CD4-positive, alpha-beta T cell treated with Interferon alpha-2 for 1 hour (primary cell): ENCODE data around the gene TAS2R8.
"Not testable (repeated sequence)": the region's sequence is repeated elsewhere in the genome, so short reads cannot be mapped to it uniquely, and the experiment has no call there.

Experiments used
- DNase-seq, 2 donors: peaks; one replicate each; pipeline ENCODE4 v3.0.0-alpha.2; 2020 to 2022

Gene TAS2R8, protein sequence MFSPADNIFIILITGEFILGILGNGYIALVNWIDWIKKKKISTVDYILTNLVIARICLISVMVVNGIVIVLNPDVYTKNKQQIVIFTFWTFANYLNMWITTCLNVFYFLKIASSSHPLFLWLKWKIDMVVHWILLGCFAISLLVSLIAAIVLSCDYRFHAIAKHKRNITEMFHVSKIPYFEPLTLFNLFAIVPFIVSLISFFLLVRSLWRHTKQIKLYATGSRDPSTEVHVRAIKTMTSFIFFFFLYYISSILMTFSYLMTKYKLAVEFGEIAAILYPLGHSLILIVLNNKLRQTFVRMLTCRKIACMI

DNA sequence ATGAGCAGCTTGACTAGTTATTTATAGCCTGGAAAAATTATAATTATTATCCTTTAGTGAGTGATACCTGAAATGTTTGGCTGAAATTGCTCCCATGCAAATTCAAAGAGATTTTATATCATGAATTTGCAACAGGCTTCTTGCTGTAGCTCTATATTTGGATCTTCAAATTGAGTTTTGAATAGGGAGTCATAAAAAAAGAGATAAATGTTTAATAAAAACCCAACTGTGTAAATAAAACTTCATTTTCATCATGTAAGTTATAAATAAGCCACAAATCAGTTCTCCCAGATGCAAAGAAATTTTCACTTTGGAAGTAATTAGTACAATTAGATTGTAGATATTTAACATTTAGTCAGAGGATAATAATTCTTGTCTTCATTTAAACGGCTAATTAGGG is at the start of gene TAS2R8:
Gene TAS2R8, minus strand, starts transcription at position 101 of the 400 bp plus-strand sequence. CDS start 306 bp downstream, outside the sequence.
- DNase-seq: no peak

- DNase-seq: no peak
Observed at GRCh38 chr12:10855807-10856206, 48.7 kb upstream of the TAS2R8 start.

GRCh38 chr12:10853776-10854175 is 46.7 kb upstream of the TAS2R8 start:
- no peak for DNase-seq

DNA sequence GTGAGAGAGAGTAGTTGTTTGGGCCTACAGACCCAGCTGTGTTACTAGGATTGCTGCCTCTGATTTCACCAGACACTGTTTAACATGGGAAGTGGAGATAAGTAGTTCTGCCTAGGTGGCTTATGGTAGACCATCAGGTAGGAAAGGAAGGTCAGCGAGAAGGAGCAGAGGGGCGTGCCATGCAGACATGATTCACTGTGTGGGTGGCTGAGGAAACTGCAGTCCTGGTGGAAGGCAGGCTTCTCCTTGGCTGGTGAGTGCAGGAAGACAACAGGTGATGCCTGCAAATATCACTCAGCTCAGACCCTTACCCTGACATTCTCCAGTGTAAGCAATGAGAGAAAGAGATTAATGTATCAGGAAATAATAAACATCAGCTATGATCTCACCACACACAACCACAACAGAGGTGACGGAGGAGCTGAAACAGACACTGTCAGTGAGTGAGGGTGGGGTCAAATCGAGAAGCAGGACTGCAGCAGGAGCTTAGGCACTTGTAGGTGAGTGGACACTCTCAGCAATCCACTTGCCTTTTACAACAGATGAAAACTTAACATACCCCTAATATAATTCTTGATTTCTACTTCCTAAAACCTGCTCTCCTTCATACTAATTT is 44.3 kb upstream of the TAS2R8 start:
- peak in 1 of 2 donors; percentile 3 for DNase-seq

DNA sequence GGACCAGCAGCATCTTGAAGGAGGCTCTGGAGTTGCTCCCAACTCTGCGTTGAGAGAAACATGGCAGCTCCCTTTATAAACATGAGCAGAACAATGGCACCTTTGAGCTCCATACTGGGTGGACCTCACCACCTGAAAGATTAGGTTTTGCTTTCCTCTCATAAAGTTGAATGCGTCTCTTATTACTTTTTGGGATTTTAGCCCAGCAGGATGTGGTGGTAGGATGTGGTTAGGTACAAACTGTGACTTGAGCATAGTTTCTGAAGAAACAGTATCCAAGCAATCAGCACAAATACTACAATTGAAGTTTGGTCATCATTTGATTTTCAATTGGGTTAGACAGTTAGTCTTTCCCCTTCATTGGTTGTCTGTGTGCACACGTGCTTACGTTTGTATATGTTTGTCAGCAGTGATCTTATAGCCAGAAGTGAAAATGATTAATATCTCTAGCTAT is 42.4 kb upstream of the TAS2R8 start, which contains the start of gene PRR4:
Gene PRR4, minus strand, starts transcription at position 51 of the 454 bp plus-strand sequence. Its CDS starts 38 bp downstream, at position 13.
- DNase-seq: peak in 1 of 2 donors; percentile 50

- no peak for DNase-seq
Observed at GRCh38 chr12:10847744-10848143, 40.7 kb upstream of the TAS2R8 start.

DNA sequence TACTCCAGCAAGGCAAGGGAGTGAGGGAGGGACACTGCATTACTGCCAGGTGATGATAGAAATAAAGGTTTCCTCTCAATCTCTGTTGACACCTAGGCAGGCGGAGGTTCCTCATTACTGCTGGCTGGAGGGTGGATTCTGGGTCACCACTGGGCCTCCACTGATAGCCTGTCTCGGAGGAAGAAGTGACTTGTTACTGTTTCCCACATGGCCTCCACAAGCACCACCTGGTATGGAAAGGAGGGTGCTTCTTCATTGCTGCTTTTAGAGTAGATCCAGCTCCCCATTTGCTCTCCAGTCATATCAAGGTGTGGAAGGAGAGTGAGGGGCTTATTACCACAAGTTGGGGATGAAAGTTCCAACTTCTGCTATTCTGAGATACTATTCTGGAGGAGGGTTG is 35.8 kb upstream of the TAS2R8 start:
- no peak for DNase-seq

GRCh38 chr12:10838461-10838860 is 31.4 kb upstream of the TAS2R8 start:
- no peak for DNase-seq

- no peak for DNase-seq
Observed at GRCh38 chr12:10829994-10830393, 22.9 kb upstream of the TAS2R8 start.

DNA sequence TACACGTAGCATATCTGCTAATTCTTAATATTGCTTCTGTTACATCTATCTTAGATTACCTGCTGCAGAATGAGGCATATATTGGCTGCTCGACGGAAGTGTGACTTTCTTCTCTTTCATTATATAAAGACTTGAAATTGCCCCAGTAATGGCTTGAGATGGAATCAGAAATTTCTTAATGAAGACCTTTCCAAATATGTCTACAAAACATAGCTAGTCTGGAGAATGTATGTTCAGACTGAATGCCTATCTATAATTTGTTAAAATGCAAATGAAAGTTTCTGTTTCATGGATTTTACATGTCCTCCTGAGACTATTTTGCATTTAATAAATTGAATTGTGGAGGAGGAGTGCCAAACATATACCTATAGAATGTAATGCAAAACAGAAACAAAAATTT is 19.2 kb upstream of the TAS2R8 start, which contains the start of gene TAS2R10:
Gene TAS2R10, minus strand, starts transcription at position 101 of the 400 bp plus-strand sequence. Its CDS starts 89 bp downstream, at position 12.
- no peak for DNase-seq

DNA sequence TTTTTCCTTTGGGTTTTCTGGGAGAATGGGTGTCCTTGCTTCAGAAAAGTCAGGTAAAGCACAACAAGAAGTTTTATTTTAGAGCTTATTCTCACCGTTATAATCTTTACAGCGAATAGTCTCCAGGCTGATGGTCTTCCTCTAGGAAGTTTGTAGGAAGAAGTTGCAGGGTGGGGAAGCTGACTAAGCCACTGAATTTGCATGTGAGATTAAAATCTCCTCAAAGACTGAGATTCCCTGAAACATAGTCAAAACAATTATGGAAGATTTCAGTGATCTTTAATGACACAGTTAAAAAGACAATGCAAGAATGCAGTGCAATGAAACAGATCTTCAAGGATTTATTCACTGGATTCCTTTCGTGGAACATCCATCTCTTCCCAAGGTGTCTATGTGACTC is 17.9 kb upstream of the TAS2R8 start:
- no peak for DNase-seq

DNA sequence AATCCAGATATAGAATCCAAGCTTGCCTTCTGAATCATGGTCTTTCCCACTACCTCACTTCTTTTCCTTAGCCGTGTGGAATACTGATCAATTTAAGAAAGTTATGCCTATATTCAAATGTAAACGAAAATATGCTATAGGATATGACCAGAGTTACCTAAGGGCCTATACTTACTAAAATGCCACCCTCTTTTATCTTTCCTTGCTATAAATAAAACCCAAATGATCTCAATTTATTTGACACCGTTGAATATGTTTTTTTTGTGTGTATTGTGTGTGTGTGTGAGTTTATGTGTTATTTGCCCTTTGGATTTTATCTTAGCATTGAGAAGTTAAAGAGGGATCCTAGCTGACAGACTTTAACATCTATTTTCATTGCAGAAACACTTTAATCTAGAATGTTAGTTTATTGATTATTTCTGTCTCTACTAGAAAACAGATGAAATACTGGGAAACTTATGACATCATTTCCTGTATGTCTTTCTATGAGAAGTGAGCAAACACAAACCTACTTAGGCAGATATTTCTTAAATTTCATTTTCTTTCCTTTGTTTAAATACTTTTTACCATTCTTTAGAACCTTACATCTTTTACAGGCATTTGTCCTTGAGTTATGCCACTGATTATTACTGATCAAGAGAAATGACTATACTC is 4.9 kb upstream of the TAS2R8 start:
- DNase-seq: no peak

GRCh38 chr12:10810068-10810467 is 3.0 kb upstream of the TAS2R8 start, which contains the start of gene TAS2R9:
TSS of gene TAS2R9 (minus strand) at chr12:10810168. CDS start at chr12:10810075, 93 bp downstream.
- DNase-seq: no peak

DNA sequence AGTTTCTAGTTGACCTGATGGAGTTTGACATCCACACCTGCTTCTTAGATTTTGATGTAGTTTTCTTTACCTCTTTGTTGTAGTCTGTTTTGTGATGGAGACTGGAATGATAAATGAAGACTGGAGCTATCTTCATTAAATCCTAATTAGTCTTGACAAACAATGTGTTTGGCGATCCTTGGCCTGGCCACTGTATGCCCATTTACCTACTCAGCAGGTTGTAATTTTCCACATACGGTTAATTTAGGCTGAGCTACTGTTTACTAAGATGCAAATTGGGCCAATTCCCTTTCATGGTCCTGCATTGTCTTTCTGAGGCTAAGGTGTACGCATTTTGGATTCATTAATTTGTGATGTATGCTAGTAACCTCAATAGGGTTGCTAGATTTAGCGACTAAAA is 4.5 kb downstream of the TAS2R8 start, which contains the start of gene TAS2R7:
Gene TAS2R7, minus strand, starts transcription at position 41 of the 400 bp plus-strand sequence. CDS start 57 bp downstream, outside the sequence.
- no peak for DNase-seq

GRCh38 chr12:10801741-10802140 is 5.3 kb downstream of the TAS2R8 start:
- no peak for DNase-seq

DNA sequence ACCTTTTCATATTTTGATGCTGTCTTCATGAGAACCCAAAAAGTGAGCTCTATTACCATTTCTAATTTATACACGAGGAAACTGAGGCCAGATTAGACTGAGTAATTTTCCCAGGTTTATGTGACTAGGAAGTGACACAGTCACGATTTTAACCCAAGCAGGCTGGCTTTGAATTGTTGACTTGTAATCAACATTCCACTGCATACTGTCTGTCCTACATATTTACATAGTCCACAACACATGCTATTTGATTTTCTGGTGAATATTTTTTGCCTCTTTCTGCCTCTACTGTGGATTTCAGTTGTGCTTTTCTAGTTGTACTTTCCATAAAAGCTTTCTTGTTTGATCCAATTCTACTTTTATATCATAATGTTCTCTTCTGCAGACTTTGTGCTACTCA is 12.9 kb downstream of the TAS2R8 start:
- no peak for DNase-seq

DNA sequence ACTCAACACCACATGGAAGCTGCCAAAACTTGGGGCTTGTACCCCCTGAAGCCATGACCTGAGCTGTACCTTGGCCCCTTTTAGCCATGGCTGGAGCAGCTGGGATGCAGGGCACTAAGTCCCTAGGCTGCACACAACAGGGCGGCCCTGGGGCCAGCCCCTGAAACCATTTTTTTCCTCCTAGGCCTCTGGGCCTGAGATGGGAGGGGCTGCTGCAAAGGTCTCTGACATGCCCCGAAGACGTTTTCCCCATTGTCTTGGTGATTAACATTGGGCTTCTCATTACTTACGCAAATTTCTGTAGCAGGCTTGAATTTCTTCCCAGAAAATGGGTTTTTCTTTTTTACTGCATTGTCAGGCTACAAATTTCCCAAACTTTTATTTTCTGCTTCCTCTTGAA is 15.3 kb downstream of the TAS2R8 start:
- not testable (repeated sequence) for DNase-seq

- DNase-seq: no peak
Observed at GRCh38 chr12:10783252-10783651, 23.8 kb downstream of the TAS2R8 start.

GRCh38 chr12:10779103-10779502 is 28.0 kb downstream of the TAS2R8 start:
- DNase-seq: no peak

DNA sequence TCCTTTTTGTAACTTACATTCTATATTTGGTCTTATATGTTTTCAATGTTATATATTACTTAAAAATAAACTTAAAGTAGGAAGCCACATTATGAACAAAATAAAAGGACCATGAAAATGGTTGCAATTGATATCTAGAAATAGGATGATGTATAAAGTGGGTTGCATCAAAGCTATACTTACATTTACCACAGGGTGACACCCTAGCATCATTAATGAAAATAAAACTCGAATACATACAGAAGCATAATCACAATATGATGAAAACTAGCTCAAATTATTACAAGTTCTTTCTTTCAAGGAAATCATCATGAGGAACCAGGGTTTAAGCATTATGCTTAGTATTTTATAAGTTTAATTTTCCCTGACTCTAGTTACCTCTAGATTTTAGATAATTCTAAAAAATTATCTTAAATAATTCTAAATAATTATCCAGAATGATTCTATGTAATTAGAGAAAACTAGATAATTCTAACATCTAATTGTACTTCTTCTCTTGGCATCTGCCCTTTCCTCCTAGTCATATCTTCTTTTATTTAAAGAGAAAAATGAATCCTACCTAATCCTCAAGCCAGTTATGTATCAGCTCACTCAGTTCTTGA is 35.9 kb downstream of the TAS2R8 start:
- DNase-seq: peak in 1 of 2 donors; percentile 64

GRCh38 chr12:10759657-10760056 is 47.4 kb downstream of the TAS2R8 start:
- DNase-seq: no peak

DNA sequence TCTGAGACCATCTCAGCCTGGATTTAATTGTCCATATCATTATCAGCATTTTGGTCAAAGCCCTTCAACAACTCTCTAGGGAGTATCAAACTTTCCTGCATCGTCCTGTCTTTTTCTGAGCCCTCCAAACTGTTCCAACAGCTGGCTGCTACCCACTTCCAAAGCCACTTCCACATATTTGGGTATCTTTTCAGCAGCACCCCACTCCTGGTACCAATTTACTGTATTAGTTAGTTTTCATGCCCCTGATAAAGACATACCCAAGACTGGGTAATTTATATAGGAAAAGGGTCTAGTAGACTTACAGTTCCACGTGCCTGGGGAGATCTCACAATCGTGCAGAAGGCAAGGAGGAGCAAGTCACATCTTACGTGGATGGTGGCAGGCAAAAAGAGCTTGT is 50.9 kb downstream of the TAS2R8 start:
- DNase-seq: no peak
